KMS-11 (cell line): ENCODE measurements around the gene CEP43.

ENCODE experiments used
- H2AFZ ChIP-seq: fragments of 200-600 bp; sonication (generic); 2 replicates; pipeline ENCODE4 v1.6.1; 2016; ENCODE audit warnings: antibody characterized with exemption, mixed run types, low read depth
- H3K27ac ChIP-seq: fragments of 200-600 bp; sonication (generic); 2 replicates; pipeline ENCODE4 v1.6.1; 2016; ENCODE audit warnings: mild to moderate bottlenecking, mixed run types
- H3K27me3 ChIP-seq: fragments of 200-600 bp; sonication (generic); 2 replicates; pipeline ENCODE4 v1.6.1; 2017; ENCODE audit warnings: mild to moderate bottlenecking, low read depth, mixed run types, moderate library complexity; ENCODE audit not compliant: insufficient read depth
- H3K36me3 ChIP-seq: fragments of 200-600 bp; sonication (generic); 2 replicates; pipeline ENCODE4 v1.6.1; 2017; ENCODE audit warnings: mild to moderate bottlenecking, mixed run types; ENCODE audit not compliant: insufficient read depth
- H3K4me1 ChIP-seq: fragments of 200-600 bp; sonication (generic); 2 replicates; pipeline ENCODE4 v1.6.1; 2016; ENCODE audit warnings: mild to moderate bottlenecking, low read depth, mixed run types; ENCODE audit not compliant: poor library complexity, severe bottlenecking
- H3K4me2 ChIP-seq: fragments of 200-600 bp; sonication (generic); 2 replicates; pipeline ENCODE4 v1.7.0; 2016; ENCODE audit warnings: mild to moderate bottlenecking, mixed run types
- H3K4me3 ChIP-seq: fragments of 200-600 bp; sonication (generic); IDR thresholded peaks from 2 replicates; pipeline ENCODE4 v1.6.1; 2017; ENCODE audit warnings: low read depth, low read length, mixed read lengths; ENCODE audit not compliant: insufficient read depth
- H3K79me2 ChIP-seq: fragments of 200-600 bp; sonication (generic); 2 replicates; pipeline ENCODE4 v1.6.1; 2016; ENCODE audit warnings: low read depth, mixed run types; ENCODE audit not compliant: insufficient read depth
- H3K9ac ChIP-seq: fragments of 200-600 bp; sonication (generic); 2 replicates; pipeline ENCODE4 v1.6.1; 2016; ENCODE audit warnings: mild to moderate bottlenecking, mixed run types
- H4K20me1 ChIP-seq: fragments of 200-600 bp; sonication (generic); 2 replicates; pipeline ENCODE4 v1.6.1; 2016; ENCODE audit warnings: mild to moderate bottlenecking, mixed run types; ENCODE audit not compliant: insufficient read depth
- TF ChIP-seq, protein P1 (sequence below): fragments of 200-600 bp; sonication (generic); conservative IDR thresholded peaks from 2 replicates; pipeline ENCODE4 v1.6.1; 2017; ENCODE audit warnings: low read depth, mild to moderate bottlenecking, antibody characterized with exemption, low read length, moderate library complexity, mixed read lengths

CEP43 gene

DNA sequence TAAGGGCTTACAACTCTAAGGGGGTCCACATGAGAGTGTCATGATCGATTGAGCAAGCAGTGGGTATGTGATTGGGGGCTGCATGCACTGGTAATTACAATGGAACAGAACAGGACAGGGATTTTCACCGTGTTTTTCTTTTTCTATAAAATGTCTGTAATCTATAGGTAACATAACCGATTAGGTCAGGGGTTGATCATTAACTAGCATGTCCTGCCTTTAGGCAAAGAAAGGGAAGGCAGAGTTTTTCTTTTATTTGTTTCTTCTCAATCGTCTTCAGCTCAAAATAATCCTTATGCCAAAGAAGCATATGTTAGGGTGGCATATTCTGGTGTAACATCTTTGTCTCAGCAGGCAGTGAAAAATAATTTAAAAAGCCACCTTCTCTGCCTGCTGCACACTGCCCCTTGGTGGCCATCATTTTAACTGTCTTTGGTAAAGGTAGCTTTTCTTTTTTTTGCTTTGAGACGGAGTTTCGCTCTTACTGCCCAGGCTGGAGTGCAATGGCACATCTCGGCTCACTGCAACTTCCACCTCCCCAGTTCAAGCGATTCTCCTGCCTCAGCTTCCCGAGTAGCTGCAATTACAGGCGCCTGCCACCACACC is 9.7 kb upstream of the CEP43 start:
- Histone ChIP-seq H2AFZ (no peak overlapping the region), H3K79me2 (no peaks in the 10 kb centered on the region; the same call in 1 of the 2 replicates)

DNA sequence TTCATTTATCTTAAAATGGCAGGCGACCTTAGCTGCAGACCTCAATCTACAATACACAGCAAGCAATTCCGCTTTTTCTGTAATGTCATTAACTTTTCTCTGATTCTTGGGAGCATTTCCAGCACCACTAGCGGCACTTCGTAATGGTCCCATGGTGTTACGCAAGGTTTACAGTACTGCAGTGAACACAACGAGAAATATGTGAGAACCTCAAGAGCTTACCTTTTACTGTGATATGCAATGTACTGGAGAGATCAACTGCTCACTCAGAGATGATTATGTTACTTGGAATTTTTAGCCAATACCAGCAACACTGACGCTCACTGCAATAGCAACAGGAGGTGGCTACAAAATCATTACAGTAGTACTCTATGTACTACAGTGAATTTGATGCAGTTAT is 2.8 kb upstream of the CEP43 start:
- no peaks in the 10 kb centered on the region for H3K27me3 ChIP-seq
- no peak overlapping the region for H3K4me2 ChIP-seq
- H3K27ac ChIP-seq = no peak overlapping the region
- no peak overlapping the region for H2AFZ ChIP-seq
- H4K20me1 ChIP-seq = no peaks in the 10 kb centered on the region
- H3K4me3 ChIP-seq = no peak overlapping the region
- H3K36me3 ChIP-seq = no peaks in the 10 kb centered on the region
- H3K4me1 ChIP-seq = peaks cover 19% of the 10 kb centered on the region
- TF ChIP-seq, protein P1, sequence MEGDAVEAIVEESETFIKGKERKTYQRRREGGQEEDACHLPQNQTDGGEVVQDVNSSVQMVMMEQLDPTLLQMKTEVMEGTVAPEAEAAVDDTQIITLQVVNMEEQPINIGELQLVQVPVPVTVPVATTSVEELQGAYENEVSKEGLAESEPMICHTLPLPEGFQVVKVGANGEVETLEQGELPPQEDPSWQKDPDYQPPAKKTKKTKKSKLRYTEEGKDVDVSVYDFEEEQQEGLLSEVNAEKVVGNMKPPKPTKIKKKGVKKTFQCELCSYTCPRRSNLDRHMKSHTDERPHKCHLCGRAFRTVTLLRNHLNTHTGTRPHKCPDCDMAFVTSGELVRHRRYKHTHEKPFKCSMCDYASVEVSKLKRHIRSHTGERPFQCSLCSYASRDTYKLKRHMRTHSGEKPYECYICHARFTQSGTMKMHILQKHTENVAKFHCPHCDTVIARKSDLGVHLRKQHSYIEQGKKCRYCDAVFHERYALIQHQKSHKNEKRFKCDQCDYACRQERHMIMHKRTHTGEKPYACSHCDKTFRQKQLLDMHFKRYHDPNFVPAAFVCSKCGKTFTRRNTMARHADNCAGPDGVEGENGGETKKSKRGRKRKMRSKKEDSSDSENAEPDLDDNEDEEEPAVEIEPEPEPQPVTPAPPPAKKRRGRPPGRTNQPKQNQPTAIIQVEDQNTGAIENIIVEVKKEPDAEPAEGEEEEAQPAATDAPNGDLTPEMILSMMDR = no peak
- no peak overlapping the region for H3K9ac ChIP-seq
- H3K79me2 ChIP-seq = peaks cover 38% of the 10 kb centered on the region; the same call in 1 of the 2 replicates

More for the DNA sequence above, 9.7 kb upstream of the CEP43 start:
- Histone ChIP-seq H3K4me1 (no peaks in the 10 kb centered on the region), H3K36me3 (no peaks in the 10 kb centered on the region), H3K27ac (no peak overlapping the region), H3K4me2 (no peak overlapping the region), H3K9ac (no peak overlapping the region), H3K27me3 (no peaks in the 10 kb centered on the region), H4K20me1 (no peaks in the 10 kb centered on the region), H3K4me3 (no peak overlapping the region)
- TF ChIP-seq, protein P1 = peak; percentile 57; the same call in 1 of the 2 replicates

DNA sequence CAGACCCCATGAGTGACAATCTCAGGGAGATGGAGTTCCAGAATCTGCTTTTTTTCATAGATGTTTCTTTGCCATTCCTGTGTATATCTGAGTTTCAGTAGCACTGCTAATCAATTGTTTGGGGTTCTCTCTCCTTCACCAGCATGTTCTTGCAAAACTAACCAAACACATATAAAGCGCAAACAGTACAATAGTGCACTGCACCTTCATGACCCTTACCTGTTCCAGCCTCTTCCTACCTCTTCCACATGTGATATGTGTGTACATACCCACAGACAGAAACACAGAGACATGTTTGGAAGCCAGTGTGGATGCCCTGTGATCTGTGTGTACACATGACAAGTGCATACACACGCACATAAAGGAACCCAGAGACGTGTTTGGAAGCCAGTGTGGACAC is 1.8 kb upstream of the CEP43 start:
- Histone ChIP-seq H4K20me1 (no peaks in the 10 kb centered on the region), H3K27ac (no peak overlapping the region), H3K4me2 (peak overlapping the region; percentile 88), H2AFZ (no peak overlapping the region), H3K9ac (no peak overlapping the region), H3K4me1 (peaks cover 28% of the 10 kb centered on the region), H3K4me3 (no peak overlapping the region), H3K79me2 (peaks cover 38% of the 10 kb centered on the region; the same call in 1 of the 2 replicates), H3K36me3 (no peaks in the 10 kb centered on the region), H3K27me3 (no peaks in the 10 kb centered on the region)
- TF ChIP-seq, protein P1 = no peak

DNA sequence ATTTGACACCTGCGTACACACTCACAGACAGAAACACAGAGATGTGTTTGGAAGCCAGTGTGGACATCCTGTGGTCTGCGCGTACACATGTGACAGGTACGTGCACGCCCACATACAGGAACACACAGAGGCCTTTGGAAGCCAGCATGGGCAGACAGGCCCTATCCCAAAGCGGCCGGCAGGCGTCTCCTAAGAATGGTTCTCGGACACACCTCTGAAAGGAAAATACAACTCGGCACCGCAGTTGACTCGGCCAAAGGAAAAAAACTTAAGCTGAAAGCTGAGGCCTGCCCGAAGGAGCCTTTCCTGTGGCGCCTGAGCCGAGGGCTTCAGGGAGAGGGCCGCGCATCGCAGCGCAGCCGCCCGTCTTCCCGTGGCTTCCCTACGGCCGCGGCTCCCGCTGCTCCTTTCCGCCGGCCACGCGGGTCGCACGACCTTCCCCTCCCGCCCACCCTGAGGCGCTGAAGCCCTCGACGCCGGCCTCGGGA is 1.4 kb upstream of the CEP43 start:
- Histone ChIP-seq H3K27ac (no peak overlapping the region), H2AFZ (no peak overlapping the region), H3K36me3 (no peaks in the 10 kb centered on the region), H4K20me1 (no peaks in the 10 kb centered on the region), H3K4me3 (no peak overlapping the region), H3K27me3 (no peaks in the 10 kb centered on the region), H3K79me2 (peaks cover 38% of the 10 kb centered on the region; the same call in 1 of the 2 replicates), H3K4me1 (peaks cover 28% of the 10 kb centered on the region), H3K4me2 (peak overlapping the region; percentile 88), H3K9ac (no peak overlapping the region; the same call in 1 of the 2 replicates)
- TF ChIP-seq, protein P1 = no peak
